HCT116 (cell line): ENCODE measurements around the gene TWSG1.

Experiments
- JUND ChIP-seq: IDR thresholded peaks from 2 replicates; pipeline ENCODE4 v1.6.1; 2012
- POLR2A ChIP-seq: IDR thresholded peaks from 2 replicates; pipeline ENCODE4 v1.7.0; 2011; ENCODE audit warnings: borderline replicate concordance; ENCODE audit not compliant: insufficient read depth, insufficient read length; ENCODE audit errors: extremely low read depth
- RAD21 ChIP-seq: IDR thresholded peaks from 2 replicates; pipeline ENCODE4 v1.6.1; 2012; ENCODE audit warnings: low read depth, mild to moderate bottlenecking
- TCF7L2 ChIP-seq: IDR thresholded peaks from 2 replicates; pipeline ENCODE4 v1.7.0; 2011; ENCODE audit warnings: borderline replicate concordance, inconsistent platforms; ENCODE audit not compliant: insufficient read depth, insufficient read length; ENCODE audit errors: extremely low read depth
- ZNF274 ChIP-seq: fragments of 200-500 bp; sonication (Bioruptor generic); IDR thresholded peaks from 2 replicates; pipeline ENCODE4 v1.6.1; 2014; ENCODE audit warnings: mild to moderate bottlenecking, low read depth, low read length, inconsistent platforms
- TF ChIP-seq, protein P1 (sequence below), 3 experiments: fragments of 200-600 bp in 1 of 3; sonication (generic) in 1 of 3; IDR thresholded peaks in 2 of 3; conservative IDR thresholded peaks in 1 of 3; 2 replicates each; pipeline ENCODE4 v1.5.1; 2012 to 2017; ENCODE audit warnings: low read depth in 2 of 3, low read length in 2 of 3, antibody characterized with exemption in 1 of 3, borderline replicate concordance in 1 of 3, control low read depth in 1 of 3, mild to moderate bottlenecking in 1 of 3, mixed read lengths in 1 of 3, mixed run types in 1 of 3, moderate library complexity in 1 of 3; ENCODE audit not compliant: insufficient read depth in 1 of 3
- TF ChIP-seq, protein P2 (sequence below): IDR thresholded peaks from 2 replicates; pipeline ENCODE4 v1.6.1; 2012; ENCODE audit warnings: low read depth

DNA sequence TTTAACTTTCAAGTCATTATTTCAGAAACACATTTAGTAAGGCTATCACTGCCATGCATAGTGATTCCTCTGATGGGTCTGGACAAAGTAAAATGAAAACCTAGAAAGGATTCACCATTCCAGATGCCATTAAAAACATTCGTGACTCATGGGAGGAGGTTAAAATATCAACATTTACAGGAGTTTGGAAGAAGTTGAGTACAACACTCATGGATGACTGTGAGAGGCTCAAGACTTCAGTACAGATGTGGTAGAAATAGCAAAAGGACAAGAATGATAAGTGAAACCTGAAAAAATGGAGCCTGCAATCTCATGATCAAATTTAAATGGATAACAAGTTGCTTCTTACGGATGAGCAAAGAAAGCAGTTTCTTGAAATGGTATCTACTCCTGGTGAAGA, 5.8 kb upstream of the TWSG1 start:
- TF ChIP-seq, protein P1, sequence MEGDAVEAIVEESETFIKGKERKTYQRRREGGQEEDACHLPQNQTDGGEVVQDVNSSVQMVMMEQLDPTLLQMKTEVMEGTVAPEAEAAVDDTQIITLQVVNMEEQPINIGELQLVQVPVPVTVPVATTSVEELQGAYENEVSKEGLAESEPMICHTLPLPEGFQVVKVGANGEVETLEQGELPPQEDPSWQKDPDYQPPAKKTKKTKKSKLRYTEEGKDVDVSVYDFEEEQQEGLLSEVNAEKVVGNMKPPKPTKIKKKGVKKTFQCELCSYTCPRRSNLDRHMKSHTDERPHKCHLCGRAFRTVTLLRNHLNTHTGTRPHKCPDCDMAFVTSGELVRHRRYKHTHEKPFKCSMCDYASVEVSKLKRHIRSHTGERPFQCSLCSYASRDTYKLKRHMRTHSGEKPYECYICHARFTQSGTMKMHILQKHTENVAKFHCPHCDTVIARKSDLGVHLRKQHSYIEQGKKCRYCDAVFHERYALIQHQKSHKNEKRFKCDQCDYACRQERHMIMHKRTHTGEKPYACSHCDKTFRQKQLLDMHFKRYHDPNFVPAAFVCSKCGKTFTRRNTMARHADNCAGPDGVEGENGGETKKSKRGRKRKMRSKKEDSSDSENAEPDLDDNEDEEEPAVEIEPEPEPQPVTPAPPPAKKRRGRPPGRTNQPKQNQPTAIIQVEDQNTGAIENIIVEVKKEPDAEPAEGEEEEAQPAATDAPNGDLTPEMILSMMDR (IDR thresholded peaks at IDR 0.05 in 2 of 3, conservative IDR thresholded peaks at IDR 0.05 in 1 of 3; ENCODE audit: borderline replicate concordance in 1 of 3, insufficient read depth in 1 of 3, low read depth in 2 of 3, low read length in 2 of 3), result no peak
- TF ChIP-seq POLR2A, result no peak
- no peak for TF ChIP-seq TCF7L2
- TF ChIP-seq, protein P2, sequence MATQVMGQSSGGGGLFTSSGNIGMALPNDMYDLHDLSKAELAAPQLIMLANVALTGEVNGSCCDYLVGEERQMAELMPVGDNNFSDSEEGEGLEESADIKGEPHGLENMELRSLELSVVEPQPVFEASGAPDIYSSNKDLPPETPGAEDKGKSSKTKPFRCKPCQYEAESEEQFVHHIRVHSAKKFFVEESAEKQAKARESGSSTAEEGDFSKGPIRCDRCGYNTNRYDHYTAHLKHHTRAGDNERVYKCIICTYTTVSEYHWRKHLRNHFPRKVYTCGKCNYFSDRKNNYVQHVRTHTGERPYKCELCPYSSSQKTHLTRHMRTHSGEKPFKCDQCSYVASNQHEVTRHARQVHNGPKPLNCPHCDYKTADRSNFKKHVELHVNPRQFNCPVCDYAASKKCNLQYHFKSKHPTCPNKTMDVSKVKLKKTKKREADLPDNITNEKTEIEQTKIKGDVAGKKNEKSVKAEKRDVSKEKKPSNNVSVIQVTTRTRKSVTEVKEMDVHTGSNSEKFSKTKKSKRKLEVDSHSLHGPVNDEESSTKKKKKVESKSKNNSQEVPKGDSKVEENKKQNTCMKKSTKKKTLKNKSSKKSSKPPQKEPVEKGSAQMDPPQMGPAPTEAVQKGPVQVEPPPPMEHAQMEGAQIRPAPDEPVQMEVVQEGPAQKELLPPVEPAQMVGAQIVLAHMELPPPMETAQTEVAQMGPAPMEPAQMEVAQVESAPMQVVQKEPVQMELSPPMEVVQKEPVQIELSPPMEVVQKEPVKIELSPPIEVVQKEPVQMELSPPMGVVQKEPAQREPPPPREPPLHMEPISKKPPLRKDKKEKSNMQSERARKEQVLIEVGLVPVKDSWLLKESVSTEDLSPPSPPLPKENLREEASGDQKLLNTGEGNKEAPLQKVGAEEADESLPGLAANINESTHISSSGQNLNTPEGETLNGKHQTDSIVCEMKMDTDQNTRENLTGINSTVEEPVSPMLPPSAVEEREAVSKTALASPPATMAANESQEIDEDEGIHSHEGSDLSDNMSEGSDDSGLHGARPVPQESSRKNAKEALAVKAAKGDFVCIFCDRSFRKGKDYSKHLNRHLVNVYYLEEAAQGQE, result no peak
- no peak for TF ChIP-seq JUND
- TF ChIP-seq ZNF274, result no peak
- TF ChIP-seq RAD21, result no peak
